Mesodermal cell (in vitro differentiated cells): ENCODE measurements around the gene CACNA1A.

Source experiments
- H3K27ac ChIP-seq: 2 replicates; pipeline ENCODE4 v1.7.0; 2013; ENCODE audit warnings: mild to moderate bottlenecking, low read depth, low read length, moderate library complexity; ENCODE audit not compliant: severe bottlenecking
- H3K36me3 ChIP-seq: 2 replicates; pipeline ENCODE4 v1.7.1; 2013; ENCODE audit warnings: mild to moderate bottlenecking, low read length, moderate library complexity; ENCODE audit not compliant: control insufficient read depth, insufficient read depth
- H3K4me1 ChIP-seq: one replicate; pipeline ENCODE4 v1.7.1; 2013; ENCODE audit warnings: mild to moderate bottlenecking, low read length; ENCODE audit not compliant: insufficient read depth, control insufficient read depth, poor library complexity, severe bottlenecking
- H3K4me3 ChIP-seq: 2 replicates; pipeline ENCODE4 v1.7.0; 2013; ENCODE audit warnings: low read length, control low read depth, mild to moderate bottlenecking; ENCODE audit not compliant: insufficient read depth, poor library complexity, severe bottlenecking; ENCODE audit errors: extremely low read depth
- H3K9me3 ChIP-seq: 2 replicates; pipeline ENCODE4 v1.7.1; 2013; ENCODE audit warnings: mild to moderate bottlenecking, low read length, moderate library complexity; ENCODE audit not compliant: control insufficient read depth
- WGBS, 2 experiments: methylation state at CpG; one replicate each; pipeline ENCODE4 v1.1.5; 2013; ENCODE audit warnings: missing lambda C conversion rate in 2 of 2; ENCODE audit not compliant: insufficient coverage in 2 of 2; 5-methylcytosine and 5-hydroxymethylcytosine counted together

Gene CACNA1A

DNA sequence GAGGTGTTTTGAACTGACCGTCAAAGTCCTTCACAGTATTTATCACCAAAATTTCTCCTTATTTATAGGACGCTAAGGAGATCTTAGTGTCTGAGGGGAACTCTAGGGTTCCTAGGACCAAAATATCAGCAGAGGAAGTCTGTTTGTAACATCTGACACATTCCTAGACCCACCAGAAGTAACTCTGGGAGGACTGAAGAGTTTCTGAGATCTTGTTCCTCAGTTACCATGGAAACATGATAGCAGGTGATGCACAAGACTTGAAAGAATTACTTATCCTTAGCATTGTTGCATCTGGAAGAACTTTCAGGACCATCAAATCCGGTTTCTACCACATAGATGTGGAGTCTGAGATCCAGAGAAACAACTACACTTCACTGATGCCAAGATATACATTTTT, 191.5 kb downstream of the CACNA1A start:
- Histone ChIP-seq H3K4me1 (no peaks in the 10 kb centered on the region), H3K36me3 (peaks cover 4% of the 10 kb centered on the region), H3K9me3 (no peaks in the 10 kb centered on the region), H3K27ac (no peak overlapping the region), H3K4me3 (no peak overlapping the region)
- WGBS, 2 experiments = 100% methylated on average over 1 of the region's 3 CpGs; no CpG with 5 or more reads in 1 of the 2 experiments

DNA sequence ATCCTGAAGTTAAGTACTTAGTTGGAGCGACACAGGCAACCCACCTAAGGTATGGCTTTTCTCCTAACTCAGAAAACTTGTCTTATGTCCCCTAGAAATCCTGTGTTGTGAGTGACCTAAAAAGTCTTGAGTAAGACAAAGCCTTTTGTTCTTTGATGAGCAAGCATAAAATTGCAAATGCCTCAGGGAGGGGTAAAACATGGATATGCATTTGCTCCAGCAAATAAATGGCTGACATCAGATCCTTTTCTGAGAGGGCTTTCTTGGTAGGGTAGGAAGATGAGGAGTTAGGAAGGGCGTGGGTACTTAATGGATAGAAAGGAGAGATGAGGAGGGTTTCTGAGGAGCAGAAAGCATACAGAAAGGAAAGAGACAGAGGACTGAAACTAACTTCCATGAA, 192.4 kb downstream of the CACNA1A start:
- H3K4me3 ChIP-seq = no peak overlapping the region
- 75 to 100% methylated on average over 1 to 2 of the region's 2 CpGs for WGBS, 2 experiments
- no peaks in the 10 kb centered on the region for H3K4me1 ChIP-seq
- H3K27ac ChIP-seq = no peak overlapping the region
- H3K36me3 ChIP-seq = peaks cover 4% of the 10 kb centered on the region
- no peaks in the 10 kb centered on the region for H3K9me3 ChIP-seq

DNA sequence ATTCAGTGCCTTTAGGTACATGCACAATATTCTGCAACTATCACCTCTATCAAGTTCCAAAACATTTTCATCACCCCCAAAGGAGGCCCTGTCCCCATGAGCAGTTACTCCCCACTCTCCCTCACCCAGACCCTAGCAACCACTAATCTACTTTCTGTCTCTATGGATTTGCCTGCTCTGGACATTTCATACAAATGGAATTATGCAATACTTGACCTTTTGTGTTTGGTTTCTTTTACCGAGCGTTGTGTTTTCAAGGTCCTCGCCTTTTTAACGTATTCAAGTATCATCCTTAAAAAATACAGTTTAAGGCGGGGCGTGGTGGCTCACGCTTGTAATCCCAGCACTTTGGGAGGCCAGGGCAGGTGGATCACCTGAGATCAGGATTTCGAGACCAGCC, 196.4 kb downstream of the CACNA1A start:
- H3K4me3 ChIP-seq = no peak overlapping the region
- H3K4me1 ChIP-seq = no peaks in the 10 kb centered on the region
- H3K9me3 ChIP-seq = no peaks in the 10 kb centered on the region
- H3K27ac ChIP-seq = no peak overlapping the region
- H3K36me3 ChIP-seq = no peaks in the 10 kb centered on the region
- 89 to 95% methylated on average over 8 of the region's 8 CpGs for WGBS, 2 experiments

DNA sequence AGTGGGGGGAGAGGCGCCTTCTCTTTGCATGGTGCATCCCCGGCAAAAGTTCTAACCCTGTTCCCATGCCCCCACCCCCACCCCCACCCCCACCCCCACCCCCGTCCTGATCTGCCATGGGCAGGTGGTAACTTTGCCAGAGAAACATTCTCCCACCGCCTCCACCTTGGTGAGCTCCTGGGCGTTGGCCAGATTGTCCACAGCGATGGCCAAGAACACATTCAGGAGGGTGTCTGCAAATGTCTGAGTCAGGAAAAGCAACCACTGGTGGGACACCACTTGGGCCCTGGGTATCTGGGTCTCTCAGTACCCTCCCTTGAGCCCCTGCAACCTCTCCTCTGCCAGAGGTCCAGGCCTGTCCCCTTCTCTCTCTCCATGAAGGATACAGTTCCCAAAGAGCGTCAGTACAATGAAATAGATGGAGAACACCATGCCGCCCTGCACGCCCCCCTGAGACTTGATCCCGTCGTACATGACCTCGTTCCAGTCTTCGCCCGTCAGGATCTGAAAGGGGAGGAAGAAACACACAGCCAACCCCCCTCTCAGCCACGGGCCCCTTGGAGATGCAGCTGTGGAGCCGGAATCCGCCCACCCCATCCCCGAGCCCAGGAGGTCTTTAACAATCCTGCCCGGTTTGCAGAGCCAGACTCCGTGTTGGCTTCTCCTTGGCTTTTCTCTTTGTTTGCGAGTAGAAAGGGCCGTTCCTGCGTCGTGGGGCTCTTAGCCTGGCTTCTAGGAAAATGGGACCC, 202.7 kb downstream of the CACNA1A start:
- H3K36me3 ChIP-seq = no peaks in the 10 kb centered on the region
- 82 to 86% methylated on average over 14 to 18 of the region's 24 CpGs for WGBS, 2 experiments
- no peak overlapping the region for H3K27ac ChIP-seq
- H3K4me1 ChIP-seq = no peaks in the 10 kb centered on the region
- H3K9me3 ChIP-seq = no peaks in the 10 kb centered on the region
- H3K4me3 ChIP-seq = no peak overlapping the region

DNA sequence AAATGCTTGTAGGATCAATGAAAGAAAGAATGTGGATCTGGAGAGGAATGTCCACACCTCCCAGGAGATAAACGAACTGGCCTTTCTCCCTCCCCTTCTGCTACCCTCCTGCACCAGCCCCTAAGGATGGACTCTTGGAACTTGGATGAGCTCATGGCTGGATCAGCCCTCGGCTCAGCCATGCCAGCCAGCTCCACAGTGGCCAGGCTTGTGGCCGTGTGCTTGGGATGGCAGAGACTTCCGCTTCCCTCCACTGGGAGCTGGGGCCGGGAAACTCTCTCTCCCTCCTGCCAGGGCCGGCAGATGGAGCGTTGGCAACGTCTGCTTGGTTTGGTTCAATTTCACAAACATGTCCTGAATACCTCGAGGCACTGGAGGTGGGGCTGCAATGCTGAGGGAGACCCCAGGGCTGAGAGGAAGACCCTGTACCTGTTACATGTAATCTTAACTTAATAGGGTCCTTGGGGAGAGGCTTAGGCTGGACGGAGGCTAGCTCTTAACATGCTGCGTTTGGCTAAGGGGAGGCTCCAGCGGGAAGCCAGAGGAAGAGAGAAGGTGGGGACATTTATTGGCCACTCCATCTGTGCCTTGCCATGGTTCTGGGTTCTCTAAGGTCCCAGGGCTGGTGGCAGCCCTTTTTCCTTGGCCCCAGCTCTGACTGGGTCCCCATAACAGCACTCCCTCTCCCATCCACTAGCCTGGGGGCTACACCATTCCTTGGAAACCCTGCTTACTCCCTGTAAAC, 203.6 kb downstream of the CACNA1A start:
- Histone ChIP-seq H3K36me3 (no peaks in the 10 kb centered on the region), H3K9me3 (no peaks in the 10 kb centered on the region), H3K4me1 (no peaks in the 10 kb centered on the region), H3K27ac (no peak overlapping the region), H3K4me3 (no peak overlapping the region)
- 75 to 79% methylated on average over 5 to 9 of the region's 12 CpGs for WGBS, 2 experiments

DNA sequence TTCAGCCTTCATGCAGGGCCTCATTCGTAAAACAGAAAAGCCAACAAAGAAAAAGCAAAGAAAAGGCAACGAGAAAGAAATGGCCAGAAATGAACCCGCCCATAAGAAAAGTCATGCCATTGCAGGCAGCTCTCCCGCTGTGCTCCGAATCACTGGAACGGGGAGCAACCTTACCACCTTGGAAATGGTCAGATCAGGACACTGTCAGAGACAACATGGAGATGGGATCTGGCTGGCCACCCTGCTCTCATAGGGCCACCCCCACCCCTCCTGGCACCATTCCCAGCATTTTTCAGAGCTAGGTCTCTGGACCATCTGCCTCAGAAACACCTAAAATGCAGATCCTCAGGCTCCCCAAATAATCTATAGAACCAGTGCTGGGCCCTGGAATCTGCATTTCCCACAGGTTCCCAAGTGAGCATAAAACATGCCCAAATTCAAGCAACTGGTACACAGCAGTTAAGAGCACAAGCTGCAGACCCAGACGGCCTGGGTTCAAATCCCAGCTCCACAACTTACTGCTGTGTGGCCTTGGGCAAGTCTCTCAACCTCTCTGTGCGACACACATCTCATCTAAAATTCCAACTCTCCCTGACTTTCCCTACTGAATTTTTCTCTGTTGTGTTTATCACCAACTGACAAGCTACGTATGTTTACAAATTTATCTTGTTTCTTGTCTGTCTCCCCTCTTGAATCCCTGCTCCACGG, 204.5 kb downstream of the CACNA1A start:
- H3K9me3 ChIP-seq = no peaks in the 10 kb centered on the region
- 86 to 93% methylated on average over 7 to 10 of the region's 10 CpGs for WGBS, 2 experiments
- H3K4me3 ChIP-seq = no peak overlapping the region
- no peak overlapping the region for H3K27ac ChIP-seq
- no peaks in the 10 kb centered on the region for H3K36me3 ChIP-seq
- H3K4me1 ChIP-seq = no peaks in the 10 kb centered on the region

DNA sequence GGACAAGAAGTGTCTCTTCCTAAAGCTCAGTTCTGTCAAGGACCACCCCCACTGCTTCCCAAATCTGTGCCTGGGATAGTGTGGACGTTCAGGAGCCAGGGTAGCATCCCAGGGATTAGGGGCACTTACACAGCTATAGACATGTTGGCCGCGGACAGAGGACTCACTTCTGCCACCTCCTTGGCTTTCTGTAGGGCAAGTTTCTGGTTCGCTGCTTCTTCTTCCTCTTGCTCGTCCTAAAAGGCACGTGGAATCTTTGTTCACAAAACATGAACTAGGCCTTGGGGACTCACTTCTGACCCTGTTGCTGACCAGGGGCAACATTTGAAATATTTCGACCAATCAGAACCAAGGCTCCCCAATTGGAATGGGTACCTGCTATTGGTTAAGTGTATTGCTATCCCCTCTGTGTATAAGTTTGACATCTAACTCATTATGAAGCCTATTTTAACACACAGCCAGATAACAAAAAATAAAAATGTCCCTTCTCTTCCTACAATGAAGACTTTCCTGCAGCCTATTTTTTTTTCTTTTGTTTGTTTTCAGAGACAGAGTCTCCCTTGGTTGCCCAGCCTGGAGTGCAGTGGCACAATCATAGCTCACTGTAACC, 205.8 kb downstream of the CACNA1A start:
- Histone ChIP-seq H3K4me3 (no peak overlapping the region), H3K9me3 (no peaks in the 10 kb centered on the region), H3K27ac (no peak overlapping the region), H3K36me3 (no peaks in the 10 kb centered on the region), H3K4me1 (no peaks in the 10 kb centered on the region)
- 75 to 76% methylated on average over 6 of the region's 7 CpGs for WGBS, 2 experiments

DNA sequence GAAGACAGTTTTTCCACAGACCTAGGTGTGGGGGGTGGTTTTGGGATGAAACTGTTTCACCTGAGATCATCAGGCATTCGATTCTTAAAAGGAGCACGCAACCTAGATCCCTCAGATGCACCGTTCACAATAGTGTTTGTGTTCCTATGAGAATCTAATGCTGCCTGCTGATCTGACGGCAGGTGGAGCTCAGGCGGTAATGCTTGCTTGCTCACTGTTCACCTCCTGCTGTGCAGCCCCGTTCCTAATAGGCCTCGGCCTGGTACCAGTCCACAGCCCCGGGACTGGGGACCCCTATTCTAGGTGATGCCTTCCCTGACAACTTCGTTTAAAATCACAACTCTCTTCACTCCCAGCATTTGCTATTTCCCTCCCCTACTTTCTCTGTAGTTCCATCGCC, 206.4 kb downstream of the CACNA1A start:
- no peaks in the 10 kb centered on the region for H3K36me3 ChIP-seq
- WGBS, 2 experiments = 68 to 74% methylated on average over 9 of the region's 10 CpGs
- H3K4me3 ChIP-seq = no peak overlapping the region
- H3K27ac ChIP-seq = no peak overlapping the region
- H3K4me1 ChIP-seq = no peaks in the 10 kb centered on the region
- H3K9me3 ChIP-seq = no peaks in the 10 kb centered on the region

DNA sequence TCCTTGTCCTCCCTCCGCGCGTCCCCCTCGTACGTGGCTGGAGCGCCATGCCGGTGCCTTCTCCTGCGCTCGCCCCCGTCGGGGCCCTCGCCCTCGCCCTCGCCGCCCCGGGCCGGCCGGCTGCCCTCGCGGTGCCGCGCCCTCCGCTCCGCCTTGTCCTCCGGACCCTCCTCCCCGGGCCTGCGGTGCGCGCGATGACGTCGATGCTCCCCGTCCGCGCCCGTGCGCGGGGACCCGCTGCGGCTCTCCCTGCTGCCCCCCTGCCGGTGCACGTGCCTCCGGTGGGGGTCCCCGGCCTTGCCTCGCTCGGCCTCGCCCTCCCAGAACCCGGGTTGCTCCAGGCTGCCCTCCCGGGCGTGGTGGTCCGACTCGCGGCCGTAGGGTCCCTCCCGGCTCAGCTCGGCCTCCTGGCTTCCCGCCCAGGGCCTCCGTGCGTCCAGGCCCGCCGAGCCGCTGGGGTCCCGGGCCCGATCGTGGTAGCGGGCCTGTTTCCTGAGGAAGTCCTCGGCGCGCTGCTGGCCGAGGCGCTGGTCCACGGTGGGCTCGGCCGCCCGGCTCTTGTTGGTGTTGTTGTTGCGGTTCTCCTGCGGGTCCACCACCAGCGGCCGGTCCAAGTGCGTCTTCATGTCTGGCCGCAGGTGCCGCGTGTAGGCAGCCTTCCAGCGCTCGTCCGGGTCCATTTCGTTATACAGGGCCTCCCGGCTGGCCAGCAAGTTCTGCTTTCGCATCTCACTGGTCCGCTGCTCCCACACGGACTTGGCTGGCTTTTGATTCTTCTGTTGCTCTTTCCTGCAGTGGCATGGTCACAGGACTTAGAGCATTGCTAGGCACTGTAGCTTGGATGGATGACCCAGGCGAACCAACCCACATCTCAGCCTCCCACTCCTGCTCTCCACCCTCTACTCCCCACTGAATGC, 207.5 kb downstream of the CACNA1A start:
- 96% methylated on average over 64 to 91 of the region's 92 CpGs for WGBS, 2 experiments
- no peak overlapping the region for H3K27ac ChIP-seq
- H3K9me3 ChIP-seq = no peaks in the 10 kb centered on the region
- no peaks in the 10 kb centered on the region for H3K36me3 ChIP-seq
- no peak overlapping the region for H3K4me3 ChIP-seq
- no peaks in the 10 kb centered on the region for H3K4me1 ChIP-seq

DNA sequence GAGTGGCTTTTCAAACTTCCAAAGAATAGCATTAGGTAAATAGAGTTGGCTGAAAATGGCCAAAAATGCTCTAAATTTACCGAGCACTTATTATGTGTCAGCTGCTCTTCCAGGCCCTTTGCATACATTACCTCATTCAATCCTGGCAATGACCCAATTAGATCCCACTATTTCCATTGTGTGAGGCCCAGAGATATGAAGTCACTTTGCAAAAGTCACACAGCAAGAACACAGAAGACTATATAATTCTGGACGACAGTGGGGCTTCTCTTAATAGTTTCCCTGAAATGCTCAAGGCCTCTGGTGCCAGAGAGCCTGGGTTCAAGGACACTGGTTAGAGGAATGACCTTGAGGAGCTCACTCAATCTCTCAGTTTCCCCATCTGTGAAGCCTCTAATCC, 209.3 kb downstream of the CACNA1A start:
- WGBS, 2 experiments = 84 to 100% methylated on average over 2 of the region's 2 CpGs
- H3K4me3 ChIP-seq = no peak overlapping the region
- no peaks in the 10 kb centered on the region for H3K36me3 ChIP-seq
- H3K4me1 ChIP-seq = no peaks in the 10 kb centered on the region
- no peaks in the 10 kb centered on the region for H3K9me3 ChIP-seq
- no peak overlapping the region for H3K27ac ChIP-seq
